GM13977 (cell line): ENCODE results near the gene KHDRBS1.

Source experiments
- DNase-seq: peaks from one replicate; pipeline ENCODE4 v3.0.0; 2012; ENCODE audit warnings: low spot score
- in situ Hi-C: fragments of 300-500 bp; cut with MboI; formaldehyde crosslinking; loops from one replicate; pipeline ENCODE4 v1.12.0; 2022; ENCODE audit warnings: low sequenced_read_pairs, low pct_unique_long_range_greater_than_20kb, mixed read lengths, inconsistent platforms; ENCODE audit not compliant: unreplicated experiment
- TF ChIP-seq, protein P1 (sequence below): IDR thresholded peaks from 2 replicates; pipeline ENCODE4 v1.5.1; 2012; ENCODE audit warnings: mild to moderate bottlenecking, control low read depth; ENCODE audit not compliant: insufficient read depth; ENCODE audit errors: extremely low read depth, missing control alignments

Gene KHDRBS1

DNA sequence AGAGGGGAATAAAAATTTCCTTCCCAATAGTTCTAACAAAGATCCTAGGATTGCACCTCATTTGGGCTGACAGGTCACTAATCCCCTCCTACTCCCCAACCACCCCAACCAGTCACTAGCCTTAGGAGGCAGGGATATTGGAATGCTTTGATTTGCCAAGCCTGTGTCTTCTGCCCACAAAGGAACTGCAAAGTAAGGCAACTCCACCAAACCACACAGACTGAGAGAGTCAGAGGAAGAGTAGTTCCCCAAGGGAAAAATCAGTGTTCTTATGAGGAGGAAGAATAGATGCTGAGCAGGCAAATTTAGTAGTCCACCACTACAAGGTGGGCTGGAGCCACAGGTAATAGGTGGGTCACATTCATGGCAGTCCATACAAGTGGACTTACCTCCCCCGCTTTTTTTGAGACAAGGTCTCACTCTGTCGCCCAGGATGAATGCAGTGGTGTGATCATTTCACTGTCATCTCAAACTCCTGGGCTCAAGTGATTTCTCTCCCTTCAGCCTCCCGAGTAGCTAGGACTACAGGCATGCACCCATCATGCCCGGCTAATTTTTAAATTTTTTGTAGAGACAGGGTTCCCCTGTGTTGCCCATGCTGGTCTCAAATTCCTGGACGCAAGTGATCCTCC lies 55.4 kb downstream of the KHDRBS1 start:
- TF ChIP-seq, protein P1, sequence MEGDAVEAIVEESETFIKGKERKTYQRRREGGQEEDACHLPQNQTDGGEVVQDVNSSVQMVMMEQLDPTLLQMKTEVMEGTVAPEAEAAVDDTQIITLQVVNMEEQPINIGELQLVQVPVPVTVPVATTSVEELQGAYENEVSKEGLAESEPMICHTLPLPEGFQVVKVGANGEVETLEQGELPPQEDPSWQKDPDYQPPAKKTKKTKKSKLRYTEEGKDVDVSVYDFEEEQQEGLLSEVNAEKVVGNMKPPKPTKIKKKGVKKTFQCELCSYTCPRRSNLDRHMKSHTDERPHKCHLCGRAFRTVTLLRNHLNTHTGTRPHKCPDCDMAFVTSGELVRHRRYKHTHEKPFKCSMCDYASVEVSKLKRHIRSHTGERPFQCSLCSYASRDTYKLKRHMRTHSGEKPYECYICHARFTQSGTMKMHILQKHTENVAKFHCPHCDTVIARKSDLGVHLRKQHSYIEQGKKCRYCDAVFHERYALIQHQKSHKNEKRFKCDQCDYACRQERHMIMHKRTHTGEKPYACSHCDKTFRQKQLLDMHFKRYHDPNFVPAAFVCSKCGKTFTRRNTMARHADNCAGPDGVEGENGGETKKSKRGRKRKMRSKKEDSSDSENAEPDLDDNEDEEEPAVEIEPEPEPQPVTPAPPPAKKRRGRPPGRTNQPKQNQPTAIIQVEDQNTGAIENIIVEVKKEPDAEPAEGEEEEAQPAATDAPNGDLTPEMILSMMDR: no peak
- in situ Hi-C loops: loop anchor here (25.0 kb wide), 1 partner anchor 407 kb away; no protein-coding TSS in a partner anchor
- no peak for DNase-seq

DNA sequence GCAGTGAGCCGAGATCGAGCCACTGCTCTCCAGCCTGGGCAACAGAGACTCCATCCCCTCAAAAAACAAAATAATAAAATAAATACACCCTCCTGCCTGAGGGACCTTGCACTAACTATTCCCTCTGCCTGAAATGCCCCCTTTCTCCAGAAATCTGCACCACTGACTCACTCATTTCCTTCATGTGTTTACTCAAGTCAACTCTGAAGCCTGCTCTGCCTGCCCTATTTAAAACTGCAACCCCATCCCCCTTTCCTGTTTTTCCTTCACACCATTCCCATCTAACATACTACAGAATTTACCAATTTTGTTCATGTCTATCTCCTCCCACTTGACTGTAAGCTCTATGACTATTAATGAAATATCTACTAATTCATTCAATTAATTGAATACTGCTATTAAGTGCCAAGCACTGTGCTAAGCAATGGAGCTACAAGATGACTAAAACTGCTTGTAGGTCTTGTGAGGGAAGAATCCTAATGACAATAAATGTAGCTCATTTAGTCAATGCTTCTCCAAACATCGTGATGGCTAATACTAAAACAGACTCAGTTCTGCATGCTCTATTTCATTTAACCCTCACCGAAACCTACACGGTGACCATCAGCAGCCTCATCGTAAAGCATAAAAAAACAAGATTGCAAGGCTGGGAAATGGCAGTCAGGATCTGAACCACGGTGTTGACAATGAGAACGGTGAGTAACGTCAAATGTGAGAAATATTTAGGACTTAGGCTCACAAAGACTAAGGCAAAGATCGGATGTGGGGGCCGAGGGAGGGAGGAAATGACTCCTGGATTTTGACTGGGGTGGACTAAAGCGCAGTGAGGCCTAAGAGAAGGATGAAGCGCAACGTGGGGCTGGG lies 58.3 kb downstream of the KHDRBS1 start:
- in situ Hi-C loops: loop anchor here (25.0 kb wide), 1 partner anchor 410 kb away; no protein-coding TSS in a partner anchor
- TF ChIP-seq, protein P1: no peak
- no peak for DNase-seq

GRCh38 chr1:32072622-32073298 lies 59.1 kb downstream of the KHDRBS1 start, which contains the start of gene TMEM39B:
Gene TMEM39B (plus strand): TSS chr1:32072939. CDS start chr1:32073048, 109 bp downstream.
- TF ChIP-seq, protein P1: no peak
- in situ Hi-C loops: loop anchor here (25.0 kb wide), 1 partner anchor 410 kb away; no protein-coding TSS in a partner anchor

DNA sequence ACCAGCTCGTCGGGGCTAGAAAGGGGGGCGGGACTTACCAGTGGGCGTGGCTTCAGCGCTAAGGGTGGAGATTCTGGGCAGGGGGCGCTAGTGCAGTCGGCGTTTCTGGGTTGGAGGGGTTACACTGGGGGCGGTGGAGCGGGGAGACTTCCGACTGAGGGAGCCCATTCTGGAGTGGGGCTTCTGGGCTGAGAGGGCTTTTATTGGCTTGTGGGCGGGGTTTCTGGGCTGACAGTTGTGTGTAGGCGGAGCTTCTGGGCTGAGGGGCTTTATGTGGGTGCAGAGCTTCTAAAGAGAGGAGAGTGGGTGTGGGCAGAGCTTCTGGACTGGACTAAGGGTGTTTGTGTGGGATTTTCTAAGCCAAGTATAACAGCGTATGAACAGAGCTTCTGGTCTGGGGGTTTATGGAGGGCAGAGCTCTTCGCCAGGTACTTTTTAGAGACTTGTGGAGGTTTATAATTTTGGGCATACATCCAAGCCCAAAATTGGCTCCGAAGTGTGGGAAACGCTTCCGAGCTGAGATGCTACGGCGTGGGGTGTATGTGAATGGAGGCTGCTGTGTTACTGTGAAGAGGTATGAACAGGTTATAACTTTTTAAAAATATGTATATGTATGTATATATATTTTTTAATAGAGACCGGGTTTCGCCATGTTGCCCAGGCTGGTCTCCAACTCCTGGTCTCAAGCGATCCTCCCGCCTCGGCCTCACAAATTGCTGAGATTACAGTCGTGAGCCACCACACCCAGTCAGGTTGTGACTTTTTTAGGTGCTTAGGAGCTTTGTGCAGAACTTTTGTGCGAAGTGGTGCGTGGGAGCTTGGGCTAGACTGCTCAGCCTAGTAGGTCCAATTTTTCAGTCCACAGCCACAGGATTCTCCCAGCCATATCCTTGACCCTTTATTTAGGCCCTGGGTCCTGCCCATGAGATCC lies 59.9 kb downstream of the KHDRBS1 start:
- TF ChIP-seq, protein P1: peak; percentile 27
- in situ Hi-C loops: loop anchor here (25.0 kb wide), 1 partner anchor 411 kb away; no protein-coding TSS in a partner anchor
- no peak for DNase-seq

More at GRCh38 chr1:32072622-32073298, 59.1 kb downstream of the KHDRBS1 start, which contains the start of gene TMEM39B:
- DNase-seq: peak; percentile 97

DNA sequence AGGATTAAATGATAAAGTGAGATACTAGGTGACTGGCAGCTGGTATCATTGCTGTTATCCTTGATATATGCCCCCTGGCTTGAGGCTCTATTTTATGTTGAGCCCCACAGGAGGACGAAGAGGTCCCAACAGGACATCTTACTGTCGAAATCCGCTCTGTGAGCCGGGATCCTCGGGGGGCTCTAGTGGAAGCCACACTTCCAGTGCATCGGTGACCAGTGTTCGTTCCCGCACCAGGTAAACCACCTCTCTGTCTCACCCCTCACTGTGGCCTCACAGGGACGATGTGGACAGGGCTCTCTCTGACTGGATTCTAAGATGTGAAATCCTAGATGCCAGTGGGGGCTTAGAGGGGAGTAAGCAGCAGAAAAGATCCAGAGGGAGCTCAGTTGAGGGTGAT lies 61.2 kb downstream of the KHDRBS1 start:
- DNase-seq: no peak
- in situ Hi-C loops: loop anchor here (25.0 kb wide), 1 partner anchor 413 kb away; no protein-coding TSS in a partner anchor
- TF ChIP-seq, protein P1: no peak
